Measurements from ENCODE around the gene RHEX.

DNA sequence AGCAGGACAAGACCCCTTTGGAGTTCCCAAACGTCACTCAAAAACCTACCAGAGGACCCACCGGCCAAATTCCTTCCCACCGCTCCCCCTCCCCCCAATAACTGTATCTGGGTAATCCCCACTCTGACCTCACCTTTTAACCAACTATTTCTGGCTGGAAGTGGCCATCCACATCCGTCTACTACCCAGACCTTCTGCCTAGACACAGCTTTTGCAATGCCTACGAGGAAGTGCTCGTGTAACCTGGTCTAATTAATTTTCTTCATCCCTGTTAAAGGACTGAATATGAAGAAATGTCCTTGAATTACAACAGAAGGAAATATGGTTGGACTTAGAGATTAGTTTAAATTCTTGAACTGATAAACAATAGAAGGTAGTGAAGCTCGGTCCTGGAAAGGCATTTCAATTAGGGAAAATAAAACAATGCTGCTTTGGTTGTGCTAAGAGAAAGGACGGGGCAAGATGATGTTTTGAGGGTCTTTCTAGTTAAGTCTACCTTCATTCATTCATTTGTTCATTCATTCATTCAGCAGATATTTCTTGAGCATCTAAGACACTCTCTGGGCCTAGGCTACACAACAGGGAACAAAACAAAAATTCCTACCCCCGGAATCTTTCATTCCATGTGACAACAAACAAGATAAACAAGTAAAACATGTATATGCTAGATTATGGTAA, 45.4 kb downstream of the RHEX start:
- TF ChIP-seq EZH2phosphoT487 (IDR thresholded peaks at IDR 0.05; ENCODE audit: insufficient read depth, low read depth) (no peak), EZH2 (IDR thresholded peaks at IDR 0.05; ENCODE audit: insufficient read depth, poor library complexity, severe bottlenecking) (no peak)
